SU-DHL-6 (cell line): ENCODE data around the gene CCNJL.

ENCODE experiments used
- CTCF ChIP-seq: fragments of 200-600 bp; sonication (generic); IDR thresholded peaks from one replicate; pipeline ENCODE4 v1.5.1; 2017; ENCODE audit warnings: antibody characterized with exemption, mild to moderate bottlenecking, low read length, moderate library complexity; ENCODE audit not compliant: insufficient read depth, poor library complexity, severe bottlenecking
- EZH2phosphoT487 ChIP-seq: fragments of 200-600 bp; sonication (generic), shearing (Covaris generic); conservative IDR thresholded peaks from 2 replicates; pipeline ENCODE4 v1.6.1; 2018; ENCODE audit warnings: mild to moderate bottlenecking, antibody characterized with exemption, low read length, moderate library complexity, mixed read lengths

GRCh38 chr5:160250226-160250625 lies 62.1 kb downstream of the CCNJL start:
- TF ChIP-seq EZH2phosphoT487 (no peak), CTCF (no peak)
